ENCODE results near the gene RTN4R.

Gene RTN4R

GRCh38 chr22:20211997-20212753, 55.9 kb downstream of the RTN4R start:
- no peak for DNase-seq

- no peak for DNase-seq
These were observed 56.6 kb downstream of the RTN4R start for GRCh38 chr22:20211409-20211996.

GRCh38 chr22:20210473-20211059, 57.6 kb downstream of the RTN4R start:
- no peak for DNase-seq

- no peak for DNase-seq
These were observed 58.3 kb downstream of the RTN4R start for GRCh38 chr22:20209761-20210250.

GRCh38 chr22:20208713-20209310, 59.3 kb downstream of the RTN4R start:
- no peak for DNase-seq

GRCh38 chr22:20207277-20208025, 60.7 kb downstream of the RTN4R start:
- no peak for DNase-seq

- no peak for DNase-seq
These were observed 61.4 kb downstream of the RTN4R start for GRCh38 chr22:20206709-20207215.

- DNase-seq = no peak
These were observed 62.0 kb downstream of the RTN4R start for GRCh38 chr22:20205964-20206708.

GRCh38 chr22:20205464-20205963, 62.6 kb downstream of the RTN4R start:
- DNase-seq = no peak

- no peak for DNase-seq
These were observed 63.3 kb downstream of the RTN4R start for GRCh38 chr22:20204806-20205205.

- no peak for DNase-seq
These were observed 63.8 kb downstream of the RTN4R start for GRCh38 chr22:20204311-20204710.

- no peak for DNase-seq
These were observed 64.4 kb downstream of the RTN4R start for GRCh38 chr22:20203552-20204201.

GRCh38 chr22:20203142-20203551, 65.0 kb downstream of the RTN4R start:
- peak in 1 of 2 experiments; percentile 52 for DNase-seq

GRCh38 chr22:20201837-20202392, 66.2 kb downstream of the RTN4R start:
- DNase-seq = no peak

- no peak for DNase-seq
These were observed 68.2 kb downstream of the RTN4R start for GRCh38 chr22:20199906-20200305.

- DNase-seq = no peak
These were observed 68.7 kb downstream of the RTN4R start for GRCh38 chr22:20199413-20199842.

GRCh38 chr22:20198557-20199319, 69.4 kb downstream of the RTN4R start:
- DNase-seq = no peak

- DNase-seq = no peak
These were observed 70.6 kb downstream of the RTN4R start for GRCh38 chr22:20197407-20198030.

GRCh38 chr22:20196094-20196842, 71.8 kb downstream of the RTN4R start:
- DNase-seq = no peak
